ENCODE measurements around the gene MCF2L. TPM values are rescaled to one million over a fixed set of nuclear protein-coding genes. Genes with fewer than 3 reads are reported as not detected.
"Not testable (repeated sequence)": the region's sequence is repeated elsewhere in the genome, so short reads cannot be mapped to it uniquely, and the experiment has no call there.

MCF2L gene
- total and polyA plus RNA-seq, 5 donors from 2014 or later = 0.34 to 22.2 (median 1.3) TPM

DNA sequence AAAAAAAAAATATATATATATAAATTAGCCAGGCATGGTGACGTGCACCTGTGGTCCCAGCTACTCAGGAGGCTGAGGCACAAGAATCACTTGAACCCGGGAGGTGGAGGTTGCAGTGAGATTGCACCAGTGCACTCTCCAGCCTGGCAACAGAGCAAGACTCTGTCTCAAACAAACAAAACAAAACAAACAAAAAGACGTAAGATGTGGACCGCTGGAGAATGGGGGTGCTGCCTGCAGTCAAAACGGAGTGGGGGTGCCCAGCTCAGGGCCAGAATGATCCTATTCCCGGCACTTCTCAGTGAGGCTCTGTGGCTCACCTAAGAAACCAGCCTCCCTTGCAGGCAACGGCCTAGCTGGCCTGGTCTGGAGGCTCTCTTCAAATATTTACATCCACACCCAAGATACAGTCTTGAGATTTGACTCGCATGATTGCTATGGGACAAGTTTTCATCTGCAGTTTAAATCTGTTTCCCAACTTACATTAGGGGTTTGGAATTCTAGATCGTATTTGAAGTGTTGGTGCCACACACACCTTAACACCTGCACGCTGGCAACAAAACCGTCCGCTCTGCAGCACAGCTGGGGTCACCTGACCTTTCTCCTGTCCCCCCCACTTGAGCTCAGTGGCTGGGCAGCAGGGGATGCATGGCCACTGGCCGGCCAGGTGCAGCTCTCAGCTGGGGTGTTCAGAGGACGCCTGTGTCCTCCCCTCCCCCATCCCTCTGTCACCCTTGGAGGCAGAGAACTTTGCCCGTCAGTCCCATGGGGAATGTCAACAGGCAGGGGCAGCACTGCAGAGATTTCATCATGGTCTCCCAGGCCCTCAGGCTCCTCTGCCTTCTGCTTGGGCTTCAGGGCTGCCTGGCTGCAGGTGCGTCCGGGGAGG lies 136.3 kb downstream of the MCF2L start, which contains the start of gene F7:
F7 (plus strand) TSS at position 760 of the 889 bp plus-strand sequence; CDS start at position 811, 51 bp downstream.
- H3K27me3 ChIP-seq (ENCODE audit: control insufficient read depth, insufficient read depth, low read length) = no peaks in the 10 kb centered on the region
- Mint-ChIP-seq H3K27me3 (no peaks in the 10 kb centered on the region), H3K36me3 (no peaks in the 10 kb centered on the region), H3K27ac (no peak within 1 kb of the TSS), H3K4me3 (no peak within 1 kb of the TSS), H3K4me1 (peaks cover 0 to 2% (median 0%) of the 10 kb centered on the region in 4 donors), H3K9me3 (peaks cover 0 to 3% (median 0%) of the 10 kb centered on the region in 7 donors)
- H3K36me3 ChIP-seq (ENCODE audit: control insufficient read depth, insufficient read depth, low read length) = no peaks in the 10 kb centered on the region
- ATAC-seq (ENCODE audit: low read depth in 2 of 2) = no peak
- peaks cover 10% of the 10 kb centered on the region for H3K4me1 ChIP-seq (ENCODE audit: control insufficient read depth, insufficient read depth, low read length, poor library complexity, severe bottlenecking)
- no peak within 1 kb of the TSS for H3K27ac ChIP-seq (ENCODE audit: insufficient read depth, low read length, poor library complexity, severe bottlenecking)
- H3K9me3 ChIP-seq (ENCODE audit: control insufficient read depth in 2 of 2, low read length in 2 of 2) = no peaks in the 10 kb centered on the region
- H3K4me3 ChIP-seq (ENCODE audit: low read depth, low read length) = no peak within 1 kb of the TSS
- no peak for DNase-seq

DNA sequence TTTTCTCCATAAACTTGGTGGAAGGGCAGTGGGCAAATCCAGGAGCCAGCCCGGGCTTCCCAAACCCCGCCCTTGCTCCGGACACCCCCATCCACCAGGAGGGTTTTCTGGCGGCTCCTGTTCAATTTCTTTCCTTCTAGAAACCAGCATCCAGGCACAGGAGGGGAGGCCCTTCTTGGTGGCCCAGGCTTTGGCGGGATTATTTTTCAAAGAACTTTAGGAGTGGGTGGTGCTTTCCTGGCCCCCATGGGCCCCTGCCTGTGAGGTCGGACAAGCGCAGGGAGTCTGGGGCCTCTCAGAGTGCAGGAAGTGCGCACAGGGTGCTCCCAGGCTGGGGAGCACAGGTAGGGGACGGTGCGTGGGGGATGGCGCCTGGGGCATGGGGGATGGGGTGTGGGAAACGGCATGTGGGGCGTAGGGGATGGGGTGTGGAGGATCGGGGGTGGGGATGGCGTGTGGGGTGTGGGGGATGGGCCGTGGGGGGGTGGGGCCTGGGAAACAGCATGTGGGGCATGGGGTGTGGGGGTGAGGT lies 137.0 kb downstream of the MCF2L start:
- no peak overlapping the region for H3K27ac ChIP-seq (ENCODE audit: insufficient read depth, low read length, poor library complexity, severe bottlenecking)
- Mint-ChIP-seq H3K4me3 (no peak overlapping the region), H3K4me1 (peaks cover 0 to 4% (median 0%) of the 10 kb centered on the region in 4 donors), H3K27ac (no peak overlapping the region), H3K36me3 (no peaks in the 10 kb centered on the region), H3K27me3 (no peaks in the 10 kb centered on the region), H3K9me3 (peaks cover 0 to 3% (median 0%) of the 10 kb centered on the region in 7 donors)
- H3K4me3 ChIP-seq (ENCODE audit: low read depth, low read length) = no peak overlapping the region
- peaks cover 10% of the 10 kb centered on the region for H3K4me1 ChIP-seq (ENCODE audit: control insufficient read depth, insufficient read depth, low read length, poor library complexity, severe bottlenecking)
- no peaks in the 10 kb centered on the region for H3K27me3 ChIP-seq (ENCODE audit: control insufficient read depth, insufficient read depth, low read length)
- DNase-seq (no peak), ATAC-seq (ENCODE audit: low read depth in 2 of 2) (no peak)
- no peaks in the 10 kb centered on the region for H3K9me3 ChIP-seq (ENCODE audit: control insufficient read depth in 2 of 2, low read length in 2 of 2)
- H3K36me3 ChIP-seq (ENCODE audit: control insufficient read depth, insufficient read depth, low read length) = no peaks in the 10 kb centered on the region

DNA sequence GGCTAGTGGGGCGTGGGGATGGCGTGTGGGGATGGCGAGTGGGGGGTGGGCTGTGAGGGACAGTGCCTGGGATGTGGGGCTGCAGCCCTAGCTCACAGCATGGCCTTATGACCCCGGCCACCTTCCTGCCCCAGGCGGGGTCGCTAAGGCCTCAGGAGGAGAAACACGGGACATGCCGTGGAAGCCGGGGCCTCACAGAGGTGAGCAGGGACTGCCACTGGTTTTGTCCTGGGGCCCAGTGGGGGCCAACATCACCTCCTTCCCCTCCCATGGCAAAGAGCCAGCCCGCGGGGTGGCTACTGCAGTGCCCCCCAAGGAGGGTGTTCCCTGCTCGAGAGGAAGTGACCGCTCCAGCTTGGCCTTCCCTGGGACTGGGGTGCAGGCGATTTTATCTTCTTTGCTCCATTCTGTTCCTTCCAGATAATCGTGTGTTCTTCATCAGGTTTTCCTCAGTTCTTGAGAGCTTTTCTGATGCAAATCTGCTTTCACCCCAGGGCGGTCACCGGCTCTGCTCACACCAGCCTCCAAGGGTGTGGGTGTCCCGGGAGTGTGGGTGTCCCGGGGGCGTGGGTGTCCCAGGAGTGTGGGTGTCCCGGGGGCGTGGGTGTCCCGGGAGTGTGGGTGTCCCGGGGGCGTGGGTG lies 137.8 kb downstream of the MCF2L start:
- H3K4me1 Mint-ChIP-seq = peaks cover 0 to 5% (median 0%) of the 10 kb centered on the region in 4 donors
- Histone ChIP-seq H3K9me3 (ENCODE audit: control insufficient read depth in 2 of 2, low read length in 2 of 2) (no peaks in the 10 kb centered on the region), H3K27ac (ENCODE audit: insufficient read depth, low read length, poor library complexity, severe bottlenecking) (no peak overlapping the region), H3K4me1 (ENCODE audit: control insufficient read depth, insufficient read depth, low read length, poor library complexity, severe bottlenecking) (peaks cover 10% of the 10 kb centered on the region), H3K36me3 (ENCODE audit: control insufficient read depth, insufficient read depth, low read length) (no peaks in the 10 kb centered on the region), H3K27me3 (ENCODE audit: control insufficient read depth, insufficient read depth, low read length) (peaks cover 1% of the 10 kb centered on the region), H3K4me3 (ENCODE audit: low read depth, low read length) (no peak overlapping the region)
- DNase-seq (no peak), ATAC-seq (ENCODE audit: low read depth in 2 of 2) (no peak)
- H3K27me3 Mint-ChIP-seq = no peaks in the 10 kb centered on the region
- no peak overlapping the region for H3K4me3 Mint-ChIP-seq
- H3K36me3 Mint-ChIP-seq = no peaks in the 10 kb centered on the region
- peaks cover 0 to 2% (median 0%) of the 10 kb centered on the region in 7 donors for H3K9me3 Mint-ChIP-seq
- H3K27ac Mint-ChIP-seq = no peak overlapping the region

DNA sequence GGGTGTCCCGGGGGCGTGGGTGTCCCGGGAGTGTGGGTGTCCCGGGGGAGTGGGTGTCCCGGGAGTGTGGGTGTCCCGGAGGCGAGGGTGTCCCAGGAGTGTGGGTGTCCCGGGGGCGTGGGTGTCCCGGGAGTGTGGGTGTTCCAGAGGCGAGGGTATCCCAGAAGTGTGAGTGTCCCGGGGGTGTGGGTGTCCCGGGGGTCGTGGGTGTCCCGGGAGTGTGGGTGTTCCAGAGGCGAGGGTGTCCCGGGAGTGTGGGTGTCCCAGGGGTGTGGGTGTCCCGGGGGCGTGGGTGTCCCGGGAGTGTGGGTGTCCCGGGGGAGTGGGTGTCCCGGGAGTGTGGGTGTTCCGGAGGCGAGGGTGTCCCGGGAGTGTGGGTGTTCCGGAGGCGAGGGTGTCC lies 139.5 kb downstream of the MCF2L start:
- not testable (repeated sequence) for H3K4me3 Mint-ChIP-seq; ATAC-seq (ENCODE audit: low read depth in 2 of 2); H3K9me3 Mint-ChIP-seq; H3K9me3 ChIP-seq (ENCODE audit: control insufficient read depth in 2 of 2, low read length in 2 of 2); H3K4me3 ChIP-seq (ENCODE audit: low read depth, low read length); H3K36me3 ChIP-seq (ENCODE audit: control insufficient read depth, insufficient read depth, low read length); H3K27ac Mint-ChIP-seq; H3K27ac ChIP-seq (ENCODE audit: insufficient read depth, low read length, poor library complexity, severe bottlenecking); H3K4me1 Mint-ChIP-seq; H3K27me3 Mint-ChIP-seq; DNase-seq; H3K36me3 Mint-ChIP-seq; H3K27me3 ChIP-seq (ENCODE audit: control insufficient read depth, insufficient read depth, low read length)
- peaks cover 10% of the 10 kb centered on the region for H3K4me1 ChIP-seq (ENCODE audit: control insufficient read depth, insufficient read depth, low read length, poor library complexity, severe bottlenecking)

DNA sequence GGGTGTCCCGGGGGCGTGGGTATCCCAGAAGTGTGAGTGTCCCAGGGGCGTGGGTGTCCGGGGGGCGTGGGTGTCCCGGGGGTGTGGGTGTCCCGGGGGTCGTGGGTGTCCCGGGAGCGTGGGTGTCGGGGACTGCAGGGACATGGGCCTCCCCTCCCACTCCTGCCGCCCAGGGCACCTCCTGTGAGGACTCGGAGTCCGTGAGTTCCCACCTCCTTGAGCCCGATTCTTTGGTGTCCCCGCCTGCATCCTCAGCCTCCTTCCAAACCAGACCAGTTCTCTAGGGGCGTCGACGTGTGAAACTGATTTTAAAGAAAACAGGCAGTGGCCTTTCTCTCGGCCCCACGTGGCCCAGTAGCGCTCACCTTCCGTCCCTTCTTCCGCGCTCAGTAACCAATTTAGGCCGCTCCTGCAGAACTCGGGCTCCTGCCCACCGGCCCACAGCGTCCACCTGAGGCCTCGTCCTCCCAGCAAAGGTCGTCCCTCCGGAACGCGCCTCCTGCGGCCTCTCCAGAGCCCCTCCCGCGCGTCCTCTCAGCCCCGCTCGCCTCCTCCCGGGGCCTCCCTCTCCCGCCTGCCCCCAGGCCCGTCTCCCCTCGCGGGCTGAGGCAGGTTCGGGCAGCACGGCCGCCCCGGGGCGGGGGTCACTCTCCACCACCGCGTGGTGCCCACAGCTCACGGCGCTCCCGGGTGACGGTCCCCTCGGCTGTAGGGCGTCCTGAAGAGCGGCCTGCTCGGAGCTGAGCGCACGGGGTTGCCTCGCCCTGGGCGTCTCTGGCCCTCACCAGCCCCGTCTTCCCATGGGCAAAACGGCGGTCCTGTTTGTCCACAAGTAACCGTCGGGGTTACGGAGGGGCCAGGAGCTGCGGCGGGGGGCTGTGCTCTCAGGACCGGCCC lies 140.4 kb downstream of the MCF2L start:
- no peaks in the 10 kb centered on the region for H3K27me3 Mint-ChIP-seq
- no peak overlapping the region for H3K27ac Mint-ChIP-seq
- Histone ChIP-seq H3K36me3 (ENCODE audit: control insufficient read depth, insufficient read depth, low read length) (no peaks in the 10 kb centered on the region), H3K4me1 (ENCODE audit: control insufficient read depth, insufficient read depth, low read length, poor library complexity, severe bottlenecking) (peaks cover 10% of the 10 kb centered on the region), H3K27me3 (ENCODE audit: control insufficient read depth, insufficient read depth, low read length) (peaks cover 2% of the 10 kb centered on the region), H3K9me3 (ENCODE audit: control insufficient read depth in 2 of 2, low read length in 2 of 2) (no peaks in the 10 kb centered on the region), H3K27ac (ENCODE audit: insufficient read depth, low read length, poor library complexity, severe bottlenecking) (no peak overlapping the region), H3K4me3 (ENCODE audit: low read depth, low read length) (no peak overlapping the region)
- ATAC-seq (ENCODE audit: low read depth in 2 of 2) = no peak
- peak overlapping the region in 1 of 4 donors; percentile 21 for H3K4me3 Mint-ChIP-seq
- H3K36me3 Mint-ChIP-seq = no peaks in the 10 kb centered on the region
- DNase-seq = no peak
- H3K4me1 Mint-ChIP-seq = peaks cover 0 to 5% (median 0%) of the 10 kb centered on the region in 4 donors
- no peaks in the 10 kb centered on the region for H3K9me3 Mint-ChIP-seq

DNA sequence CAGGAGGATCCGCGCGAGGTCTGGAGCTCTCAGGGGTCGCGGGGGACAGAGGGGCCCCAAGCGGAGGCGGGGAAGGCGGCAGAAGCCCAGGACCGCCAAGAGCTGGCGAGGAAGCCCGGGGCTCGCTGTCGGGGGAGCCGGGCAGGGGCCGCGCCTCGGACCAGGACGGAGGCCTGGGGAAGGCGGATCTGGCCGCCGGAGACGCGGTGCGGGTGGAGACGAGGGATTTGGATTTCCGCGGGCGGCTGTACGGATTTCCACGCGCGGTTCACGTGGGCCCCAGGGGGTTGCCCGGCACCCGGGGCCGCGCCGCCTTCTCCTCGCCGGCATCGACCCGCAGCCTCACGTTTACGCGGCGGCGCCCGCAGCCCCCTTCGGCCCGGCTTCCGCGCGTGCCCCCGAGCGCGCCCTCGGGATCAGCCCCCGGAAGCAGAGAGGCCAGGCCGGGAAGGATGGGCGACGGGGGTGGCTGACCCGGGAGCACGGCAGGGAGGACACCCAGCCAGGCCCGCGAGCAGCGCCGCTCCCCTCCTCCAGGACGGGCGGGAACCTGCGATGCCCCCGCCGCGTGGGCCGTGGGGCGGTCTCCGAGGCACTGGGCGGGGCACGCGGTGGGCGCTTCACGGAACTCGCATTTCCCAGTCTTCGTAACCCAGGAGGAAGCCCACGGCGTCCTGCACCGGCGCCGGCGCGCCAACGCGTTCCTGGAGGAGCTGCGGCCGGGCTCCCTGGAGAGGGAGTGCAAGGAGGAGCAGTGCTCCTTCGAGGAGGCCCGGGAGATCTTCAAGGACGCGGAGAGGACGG lies 141.2 kb downstream of the MCF2L start:
- Mint-ChIP-seq H3K4me3 (no peak overlapping the region), H3K36me3 (no peaks in the 10 kb centered on the region), H3K4me1 (peaks cover 0 to 5% (median 0%) of the 10 kb centered on the region in 4 donors), H3K27ac (no peak overlapping the region), H3K27me3 (no peaks in the 10 kb centered on the region), H3K9me3 (no peaks in the 10 kb centered on the region)
- Histone ChIP-seq H3K9me3 (ENCODE audit: control insufficient read depth in 2 of 2, low read length in 2 of 2) (no peaks in the 10 kb centered on the region), H3K36me3 (ENCODE audit: control insufficient read depth, insufficient read depth, low read length) (no peaks in the 10 kb centered on the region), H3K27ac (ENCODE audit: insufficient read depth, low read length, poor library complexity, severe bottlenecking) (no peak overlapping the region), H3K4me3 (ENCODE audit: low read depth, low read length) (no peak overlapping the region), H3K4me1 (ENCODE audit: control insufficient read depth, insufficient read depth, low read length, poor library complexity, severe bottlenecking) (peaks cover 10% of the 10 kb centered on the region), H3K27me3 (ENCODE audit: control insufficient read depth, insufficient read depth, low read length) (peaks cover 2% of the 10 kb centered on the region)
- DNase-seq (no peak), ATAC-seq (ENCODE audit: low read depth in 2 of 2) (peak in 1 of 2 donors; percentile 48)
